ENCODE results near the gene FNBP1. TPM values are rescaled to one million over a fixed set of nuclear protein-coding genes. Genes with fewer than 3 reads are reported as not detected.

FNBP1 gene
- total RNA-seq, 1 experiment from 2014 or later: 30.8 TPM

GRCh38 chr9:129876815-129877214 lies 166.2 kb downstream of the FNBP1 start:
- no peak overlapping the region for H2AFZ ChIP-seq (ENCODE audit: low read length)
- ChIA-PET CTCF (no interaction called here), POLR2A (ENCODE audit: unreplicated experiment) (no interaction called here)
- no peaks in the 10 kb centered on the region for H3K9me2 ChIP-seq (replicated peaks; ENCODE audit: low read length)
- H3F3A ChIP-seq (ENCODE audit: low read length, unreplicated experiment): no peaks in the 10 kb centered on the region
- H3K36me3 ChIP-seq (ENCODE audit: low read depth, low read length): no peaks in the 10 kb centered on the region
- DNase-seq (no peak), ATAC-seq (no peak)
- no peaks in the 10 kb centered on the region for H3K79me2 ChIP-seq (ENCODE audit: low read length)
- no peak overlapping the region for H3K27ac ChIP-seq (ENCODE audit: low read length)
- no peak overlapping the region for H3K4me2 ChIP-seq (ENCODE audit: low read length)
- no peaks in the 10 kb centered on the region for H3K4me1 ChIP-seq (ENCODE audit: insufficient read depth, low read length)
- BruUV-seq (replicated peaks): no TSS peak
- H3K27me3 ChIP-seq (ENCODE audit: low read length): no peaks in the 10 kb centered on the region
- TF ChIP-seq EZH2 (IDR thresholded peaks at IDR 0.05; ENCODE audit: low read length, unreplicated experiment): no peak
- TF ChIP-seq CTCF (conservative IDR thresholded peaks at IDR 0.05; ENCODE audit: low read depth, low read length): no peak
- no peak for TF ChIP-seq EZH2phosphoT487 (IDR thresholded peaks at IDR 0.05; ENCODE audit: borderline replicate concordance, low read length)
- intact Hi-C loops (cut with micrococcal nuclease): no loop called here
- H3K9me3 ChIP-seq (ENCODE audit: low read length): no peaks in the 10 kb centered on the region
- H3K4me3 ChIP-seq (ENCODE audit: low read length): no peak overlapping the region
- H4K20me1 ChIP-seq (ENCODE audit: low read length): no peaks in the 10 kb centered on the region
- H3K9ac ChIP-seq (ENCODE audit: low read length): no peak overlapping the region

DNA sequence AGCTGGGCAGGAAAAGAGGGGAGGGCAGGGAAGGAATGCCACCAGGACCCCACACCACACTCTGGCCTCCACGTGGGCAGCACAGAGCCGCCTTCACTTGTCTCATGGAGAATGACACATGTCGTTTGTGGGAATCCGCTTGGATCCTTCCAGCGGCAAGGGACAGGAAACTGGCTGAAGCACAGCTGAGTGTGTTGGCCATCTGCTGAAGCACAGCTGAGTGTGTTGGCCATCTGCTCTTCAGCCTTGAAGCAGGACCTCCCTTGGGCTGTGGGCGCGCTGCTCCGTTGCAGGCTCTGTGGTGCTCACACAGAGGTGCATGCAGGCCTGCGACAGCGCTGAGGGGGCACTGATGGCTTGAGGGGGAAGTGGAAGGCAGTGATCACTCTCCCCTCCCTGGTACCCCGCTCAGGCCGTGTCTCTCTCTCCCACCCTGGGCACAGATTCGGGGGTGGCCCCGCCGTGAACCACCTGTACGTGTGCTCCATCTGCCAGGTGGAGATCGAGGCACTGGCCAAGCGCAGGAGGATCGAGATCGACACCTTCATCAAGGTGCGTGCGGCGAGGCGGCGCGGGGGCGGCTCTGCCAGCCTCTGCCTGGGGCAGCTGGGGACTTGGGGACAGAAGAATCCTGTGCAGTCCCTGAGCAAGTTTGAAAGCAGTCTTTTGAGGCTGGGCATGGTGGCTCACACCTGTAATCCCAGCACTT lies 167.1 kb downstream of the FNBP1 start:
- no peaks in the 10 kb centered on the region for H4K20me1 ChIP-seq (ENCODE audit: low read length)
- H3K9me2 ChIP-seq (replicated peaks; ENCODE audit: low read length): no peaks in the 10 kb centered on the region
- H3K27ac ChIP-seq (ENCODE audit: low read length): no peak overlapping the region
- H3F3A ChIP-seq (ENCODE audit: low read length, unreplicated experiment): no peaks in the 10 kb centered on the region
- H3K4me2 ChIP-seq (ENCODE audit: low read length): no peak overlapping the region
- H3K9me3 ChIP-seq (ENCODE audit: low read length): no peaks in the 10 kb centered on the region
- no peaks in the 10 kb centered on the region for H3K4me1 ChIP-seq (ENCODE audit: insufficient read depth, low read length)
- no peak overlapping the region for H2AFZ ChIP-seq (ENCODE audit: low read length)
- ATAC-seq (no peak), DNase-seq (no peak)
- no peak overlapping the region for H3K4me3 ChIP-seq (ENCODE audit: low read length)
- no peaks in the 10 kb centered on the region for H3K79me2 ChIP-seq (ENCODE audit: low read length)
- no TSS peak for BruUV-seq (replicated peaks)
- ChIA-PET CTCF (no interaction called here), POLR2A (ENCODE audit: unreplicated experiment) (no interaction called here)
- no peaks in the 10 kb centered on the region for H3K36me3 ChIP-seq (ENCODE audit: low read depth, low read length)
- TF ChIP-seq EZH2 (IDR thresholded peaks at IDR 0.05; ENCODE audit: low read length, unreplicated experiment) (no peak), EZH2phosphoT487 (IDR thresholded peaks at IDR 0.05; ENCODE audit: borderline replicate concordance, low read length) (no peak), CTCF (conservative IDR thresholded peaks at IDR 0.05; ENCODE audit: low read depth, low read length) (no peak)
- intact Hi-C loops (cut with micrococcal nuclease): no loop called here
- H3K27me3 ChIP-seq (ENCODE audit: low read length): no peaks in the 10 kb centered on the region
- H3K9ac ChIP-seq (ENCODE audit: low read length): no peak overlapping the region

DNA sequence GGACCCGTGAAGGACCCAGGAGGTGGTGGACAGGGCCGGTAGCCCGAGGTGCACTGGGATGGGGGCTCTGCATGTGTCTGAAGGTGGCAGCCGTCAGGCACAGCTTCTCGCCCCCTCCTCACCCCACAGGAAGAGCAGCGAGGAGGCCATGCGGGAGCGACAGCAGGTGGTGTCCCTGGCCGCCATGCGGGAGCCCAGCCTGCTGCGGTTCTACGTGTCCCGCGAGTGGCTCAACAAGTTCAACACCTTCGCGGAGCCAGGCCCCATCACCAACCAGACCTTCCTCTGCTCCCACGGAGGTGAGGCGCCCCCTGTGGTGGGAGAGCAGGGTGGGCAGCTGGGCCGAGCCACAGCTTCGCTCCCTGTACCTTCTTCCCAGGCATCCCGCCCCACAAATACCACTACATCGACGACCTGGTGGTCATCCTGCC lies 167.8 kb downstream of the FNBP1 start:
- Histone ChIP-seq H3K27me3 (ENCODE audit: low read length) (no peaks in the 10 kb centered on the region), H3K9me2 (replicated peaks; ENCODE audit: low read length) (no peaks in the 10 kb centered on the region), H4K20me1 (ENCODE audit: low read length) (no peaks in the 10 kb centered on the region), H3K79me2 (ENCODE audit: low read length) (no peaks in the 10 kb centered on the region), H3F3A (ENCODE audit: low read length, unreplicated experiment) (no peaks in the 10 kb centered on the region), H3K4me1 (ENCODE audit: insufficient read depth, low read length) (no peaks in the 10 kb centered on the region), H3K36me3 (ENCODE audit: low read depth, low read length) (no peaks in the 10 kb centered on the region), H3K4me3 (ENCODE audit: low read length) (no peak overlapping the region), H3K9me3 (ENCODE audit: low read length) (no peaks in the 10 kb centered on the region), H3K9ac (ENCODE audit: low read length) (no peak overlapping the region), H3K4me2 (ENCODE audit: low read length) (no peak overlapping the region), H3K27ac (ENCODE audit: low read length) (no peak overlapping the region), H2AFZ (ENCODE audit: low read length) (no peak overlapping the region)
- POLR2A ChIA-PET (ENCODE audit: unreplicated experiment): no interaction called here
- CTCF ChIA-PET: no interaction called here
- TF ChIP-seq EZH2 (IDR thresholded peaks at IDR 0.05; ENCODE audit: low read length, unreplicated experiment): no peak
- TF ChIP-seq EZH2phosphoT487 (IDR thresholded peaks at IDR 0.05; ENCODE audit: borderline replicate concordance, low read length): no peak
- TF ChIP-seq CTCF (conservative IDR thresholded peaks at IDR 0.05; ENCODE audit: low read depth, low read length): no peak
- no TSS peak for BruUV-seq (replicated peaks)
- intact Hi-C loops (cut with micrococcal nuclease): no loop called here
- DNase-seq: no peak
- ATAC-seq: no peak
